H54 (cell line): ENCODE results near the gene KIAA1614.

Experiments used
- DNase-seq: peaks from one replicate; pipeline ENCODE4 v3.0.0; 2011; ENCODE audit warnings: low spot score, mixed read lengths; ENCODE audit not compliant: insufficient read length
- FAIRE-seq: peaks from 3 replicates; lab custom pipeline; 2011; peaks lifted over from hg19 to GRCh38; lab: Jason Lieb, UNC
- POLR2A ChIP-seq: IDR thresholded peaks from 2 replicates; pipeline ENCODE4 v1.6.1; 2011; ENCODE audit warnings: low read depth, mild to moderate bottlenecking, low read length

KIAA1614 gene

GRCh38 chr1:180912801-180913565 lies at the start of gene KIAA1614:
Gene KIAA1614, plus strand, starts transcription at chr1:180912897. Its CDS starts 347 bp downstream, at chr1:180913244.
- DNase-seq: peak; percentile 62
- TF ChIP-seq POLR2A: peak; percentile 68
- FAIRE-seq: no peak

- FAIRE-seq: peak; percentile 92
- TF ChIP-seq POLR2A: no peak
- no peak for DNase-seq
These were observed 49.4 kb upstream of the KIAA1614 start for GRCh38 chr1:180863158-180863775.

GRCh38 chr1:180881806-180882509 lies 30.7 kb upstream of the KIAA1614 start:
- TF ChIP-seq POLR2A: no peak
- no peak for DNase-seq
- FAIRE-seq: peak; percentile 87

GRCh38 chr1:180884588-180885300 lies 28.0 kb upstream of the KIAA1614 start:
- FAIRE-seq (no peak), DNase-seq (no peak)
- no peak for TF ChIP-seq POLR2A

- DNase-seq (no peak), FAIRE-seq (no peak)
- TF ChIP-seq POLR2A: no peak
These were observed 26.4 kb upstream of the KIAA1614 start for GRCh38 chr1:180886338-180886737.

- no peak for FAIRE-seq
- no peak for TF ChIP-seq POLR2A
These were observed 24.9 kb upstream of the KIAA1614 start for GRCh38 chr1:180887841-180888240.

GRCh38 chr1:180888870-180889269 lies 23.8 kb upstream of the KIAA1614 start:
- DNase-seq (no peak), FAIRE-seq (no peak)
- TF ChIP-seq POLR2A: no peak

More at GRCh38 chr1:180887841-180888240, 24.9 kb upstream of the KIAA1614 start:
- DNase-seq: no peak

- DNase-seq (no peak), FAIRE-seq (no peak)
- no peak for TF ChIP-seq POLR2A
These were observed 23.4 kb upstream of the KIAA1614 start for GRCh38 chr1:180889325-180889724.

- TF ChIP-seq POLR2A: no peak
- no peak for FAIRE-seq
- DNase-seq: no peak
These were observed 20.4 kb upstream of the KIAA1614 start for GRCh38 chr1:180892272-180892671.

GRCh38 chr1:180892675-180893074 lies 20.0 kb upstream of the KIAA1614 start:
- no peak for TF ChIP-seq POLR2A
- FAIRE-seq (no peak), DNase-seq (no peak)

GRCh38 chr1:180893614-180894013 lies 19.1 kb upstream of the KIAA1614 start:
- no peak for TF ChIP-seq POLR2A
- FAIRE-seq (no peak), DNase-seq (no peak)

GRCh38 chr1:180896161-180896560 lies 16.5 kb upstream of the KIAA1614 start:
- FAIRE-seq (no peak), DNase-seq (no peak)
- no peak for TF ChIP-seq POLR2A

GRCh38 chr1:180898441-180899219 lies 14.1 kb upstream of the KIAA1614 start:
- FAIRE-seq (no peak), DNase-seq (no peak)
- no peak for TF ChIP-seq POLR2A
